GM23248 (cell line): Measurements from ENCODE around the gene CDK7.

ENCODE experiments used
- EZH2 ChIP-seq: fragments of 200-600 bp; sonication (generic); IDR thresholded peaks from 2 replicates; pipeline ENCODE4 v1.6.1; 2018; ENCODE audit warnings: antibody characterized with exemption, mild to moderate bottlenecking; ENCODE audit not compliant: insufficient read depth, poor library complexity, severe bottlenecking
- EZH2phosphoT487 ChIP-seq: fragments of 200-600 bp; sonication (generic); IDR thresholded peaks from 2 replicates; pipeline ENCODE4 v1.6.1; 2018; ENCODE audit warnings: antibody characterized with exemption, moderate library complexity, mild to moderate bottlenecking, low read depth; ENCODE audit not compliant: insufficient read depth

DNA sequence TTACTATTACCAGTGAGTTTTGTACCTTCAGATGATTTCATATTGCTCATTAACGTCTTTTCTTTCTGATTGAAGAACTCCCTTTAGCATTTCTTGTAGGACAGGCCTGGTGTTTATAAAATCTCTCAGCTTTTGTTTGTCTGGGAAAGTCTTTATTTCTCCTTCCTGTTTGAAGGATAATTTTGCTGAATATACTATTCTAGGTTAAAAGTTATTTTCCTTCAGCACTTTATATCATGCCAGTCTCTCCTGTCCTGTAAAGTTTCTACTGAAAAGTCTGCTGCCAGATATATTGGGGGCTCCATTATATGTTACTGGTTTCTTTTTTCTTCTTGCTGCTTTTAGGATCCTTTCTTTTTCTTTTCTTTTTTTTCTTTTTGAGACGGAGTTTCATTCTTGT, 13.3 kb downstream of the CDK7 start:
- TF ChIP-seq EZH2 (no peak), EZH2phosphoT487 (no peak)
